ENCODE results near the gene ADAM19.

ADAM19 gene

DNA sequence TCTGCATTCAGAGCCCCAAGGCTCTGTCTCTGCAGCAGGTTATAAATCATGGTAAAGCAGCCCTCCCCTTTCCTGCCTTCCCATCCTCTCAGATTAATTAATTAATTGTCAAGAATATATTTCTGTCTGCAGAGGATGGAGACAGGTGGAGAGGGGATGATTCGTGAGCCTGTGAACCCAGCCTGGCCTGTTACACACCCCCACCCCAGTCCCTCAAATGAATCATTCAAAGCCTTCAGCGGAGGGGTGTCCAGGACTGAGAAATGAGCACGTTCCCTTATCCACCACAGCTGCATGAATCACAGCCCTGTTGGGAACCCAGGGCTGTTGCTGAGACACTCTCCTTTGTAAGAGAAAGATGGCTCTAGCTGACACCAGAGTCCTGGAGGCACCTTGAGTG, 59.6 kb downstream of the ADAM19 start:
- peak; percentile 25 for DNase-seq (ENCODE audit: low spot score)
- ChIA-PET CTCF (interaction anchor here (0.9 kb wide), 1 partner anchor 44 kb away, joined by 3 read pairs; no protein-coding TSS in a partner anchor), POLR2A (ENCODE audit: low non-redundant PET) (no interaction called here)
- TF ChIP-seq, protein P1, sequence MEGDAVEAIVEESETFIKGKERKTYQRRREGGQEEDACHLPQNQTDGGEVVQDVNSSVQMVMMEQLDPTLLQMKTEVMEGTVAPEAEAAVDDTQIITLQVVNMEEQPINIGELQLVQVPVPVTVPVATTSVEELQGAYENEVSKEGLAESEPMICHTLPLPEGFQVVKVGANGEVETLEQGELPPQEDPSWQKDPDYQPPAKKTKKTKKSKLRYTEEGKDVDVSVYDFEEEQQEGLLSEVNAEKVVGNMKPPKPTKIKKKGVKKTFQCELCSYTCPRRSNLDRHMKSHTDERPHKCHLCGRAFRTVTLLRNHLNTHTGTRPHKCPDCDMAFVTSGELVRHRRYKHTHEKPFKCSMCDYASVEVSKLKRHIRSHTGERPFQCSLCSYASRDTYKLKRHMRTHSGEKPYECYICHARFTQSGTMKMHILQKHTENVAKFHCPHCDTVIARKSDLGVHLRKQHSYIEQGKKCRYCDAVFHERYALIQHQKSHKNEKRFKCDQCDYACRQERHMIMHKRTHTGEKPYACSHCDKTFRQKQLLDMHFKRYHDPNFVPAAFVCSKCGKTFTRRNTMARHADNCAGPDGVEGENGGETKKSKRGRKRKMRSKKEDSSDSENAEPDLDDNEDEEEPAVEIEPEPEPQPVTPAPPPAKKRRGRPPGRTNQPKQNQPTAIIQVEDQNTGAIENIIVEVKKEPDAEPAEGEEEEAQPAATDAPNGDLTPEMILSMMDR (conservative IDR thresholded peaks at IDR 0.05; ENCODE audit: low read depth) = no peak
- H3K27ac ChIP-seq = no peak overlapping the region

DNA sequence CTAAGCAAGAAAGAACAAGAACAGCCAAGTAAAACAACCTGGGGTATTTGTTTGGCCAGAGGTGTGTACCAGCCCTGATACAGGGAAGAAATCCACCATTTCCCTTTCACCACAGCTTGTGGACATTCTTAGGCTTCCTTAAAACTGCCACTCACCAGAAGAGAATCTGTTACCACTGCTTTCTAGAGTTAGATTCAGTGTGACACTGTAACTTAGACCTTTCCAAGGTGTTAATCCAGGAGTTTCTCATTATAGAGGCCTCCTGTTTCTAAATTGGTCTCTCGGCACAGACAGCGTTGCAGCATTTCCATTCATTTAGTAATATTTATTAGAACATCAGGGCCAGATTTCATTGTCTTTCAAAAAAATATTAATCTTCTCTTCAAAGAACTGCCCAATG, 60.6 kb downstream of the ADAM19 start:
- no peak for DNase-seq (ENCODE audit: low spot score)
- H3K27ac ChIP-seq = no peak overlapping the region
- CTCF ChIA-PET = no interaction called here
- TF ChIP-seq, protein P1 (conservative IDR thresholded peaks at IDR 0.05; ENCODE audit: low read depth) = no peak
- POLR2A ChIA-PET (ENCODE audit: low non-redundant PET) = interaction anchor here (0.6 kb wide), 1 partner anchor 238 kb away, joined by 5 read pairs; no protein-coding TSS in a partner anchor

GRCh38 chr5:157513182-157513581, 62.4 kb downstream of the ADAM19 start:
- CTCF ChIA-PET = interaction anchor here (0.6 kb wide), 1 partner anchor 114 kb away, joined by 5 read pairs; no protein-coding TSS in a partner anchor
- POLR2A ChIA-PET (ENCODE audit: low non-redundant PET) = no interaction called here
- DNase-seq (ENCODE audit: low spot score) = no peak
- TF ChIP-seq, protein P1 (conservative IDR thresholded peaks at IDR 0.05; ENCODE audit: low read depth) = no peak
- H3K27ac ChIP-seq = no peak overlapping the region

DNA sequence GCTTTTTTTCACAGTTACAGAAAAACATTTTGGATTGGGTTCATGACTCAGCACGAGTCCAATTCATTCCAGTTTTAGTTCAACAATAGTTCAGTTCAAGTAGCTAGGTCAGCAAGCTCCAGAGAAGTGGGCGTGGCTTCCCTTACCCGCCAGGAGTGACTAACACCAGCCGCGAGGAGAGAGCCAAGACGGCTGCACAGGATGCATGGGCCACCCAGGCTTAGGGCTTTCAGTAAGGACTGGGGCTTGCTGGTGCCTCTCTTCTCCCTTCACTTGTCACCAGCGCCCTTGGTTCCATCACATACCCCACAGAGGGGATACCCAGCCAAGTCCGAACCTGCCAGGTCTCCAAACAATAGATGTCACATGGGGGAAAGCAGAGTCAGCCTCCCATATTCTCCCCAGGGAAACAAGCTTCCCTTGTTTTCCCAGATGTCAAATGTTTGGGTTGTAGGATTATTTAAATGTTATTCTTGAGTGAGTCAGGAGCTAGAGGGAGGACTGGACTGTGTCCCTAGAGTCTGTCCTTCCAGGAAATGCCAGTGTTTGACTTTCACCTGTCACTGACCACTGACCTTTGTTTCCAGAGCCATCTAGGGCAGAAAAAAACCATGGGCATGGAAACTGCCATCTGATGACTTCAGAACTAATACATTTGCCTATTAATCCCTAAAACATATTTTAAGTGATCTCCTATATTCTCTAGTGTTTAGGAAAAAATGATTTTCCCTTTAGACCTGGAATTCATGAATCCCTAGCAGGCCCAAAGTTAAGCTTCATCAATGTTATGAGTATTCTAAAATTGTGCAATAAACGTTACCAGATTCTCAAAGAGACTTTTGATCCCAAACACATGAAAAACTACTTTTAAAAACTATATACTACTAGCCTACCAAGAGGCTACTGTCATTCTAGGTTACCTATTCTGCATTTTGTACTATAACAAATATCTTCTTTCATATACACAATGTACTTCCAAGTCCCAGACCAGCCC, 63.6 kb downstream of the ADAM19 start:
- H3K27ac ChIP-seq = peak overlapping the region; percentile 61
- TF ChIP-seq, protein P1 (conservative IDR thresholded peaks at IDR 0.05; ENCODE audit: low read depth) = no peak
- peak; percentile 96 for DNase-seq (ENCODE audit: low spot score)
- POLR2A ChIA-PET (ENCODE audit: low non-redundant PET) = no interaction called here
- CTCF ChIA-PET = interaction anchor here (0.6 to 1.2 kb wide), 2 partner anchors 184 to 563 kb away, joined by 3 read pairs; no protein-coding TSS in a partner anchor

GRCh38 chr5:157510682-157511081, 64.9 kb downstream of the ADAM19 start:
- TF ChIP-seq, protein P1 (conservative IDR thresholded peaks at IDR 0.05; ENCODE audit: low read depth) = no peak
- CTCF ChIA-PET = interaction anchor here (1.2 kb wide), 1 partner anchor 183 kb away, joined by 3 read pairs; no protein-coding TSS in a partner anchor
- DNase-seq (ENCODE audit: low spot score) = no peak
- H3K27ac ChIP-seq = no peak overlapping the region
- POLR2A ChIA-PET (ENCODE audit: low non-redundant PET) = no interaction called here

DNA sequence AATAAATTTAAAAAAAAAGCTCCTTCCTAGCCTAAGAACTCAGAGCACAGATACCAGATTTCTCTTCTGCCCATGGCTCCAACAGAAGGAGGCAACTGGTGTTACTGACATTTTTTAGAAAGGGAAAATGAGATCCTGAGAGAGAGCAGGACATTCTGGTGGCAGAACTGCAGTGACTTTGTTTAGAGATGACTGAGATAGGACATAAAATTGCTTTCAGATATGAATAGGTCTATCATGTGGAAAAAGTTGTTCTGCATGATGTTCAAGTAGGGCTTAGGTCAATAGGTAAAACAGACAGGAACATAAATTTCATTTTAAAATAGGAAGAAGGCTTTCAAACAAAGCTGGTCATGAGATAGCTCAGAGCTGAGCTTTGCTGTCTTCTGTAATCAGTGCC, 66.0 kb downstream of the ADAM19 start:
- no peak for DNase-seq (ENCODE audit: low spot score)
- CTCF ChIA-PET = interaction anchor here (0.6 to 0.7 kb wide), 4 partner anchors 97 to 433 kb away, joined by 3 to 4 read pairs (median 3); no protein-coding TSS in a partner anchor
- TF ChIP-seq, protein P1 (conservative IDR thresholded peaks at IDR 0.05; ENCODE audit: low read depth) = no peak
- POLR2A ChIA-PET (ENCODE audit: low non-redundant PET) = no interaction called here
- H3K27ac ChIP-seq = no peak overlapping the region
